Measurements from ENCODE around the gene C6orf47. TPM values are rescaled to one million over a fixed set of nuclear protein-coding genes. Genes with fewer than 3 reads are reported as not detected.

C6orf47 gene
- total and polyA plus RNA-seq, 10 of the 15 experiments (the other 5 are each of a cell fraction or from before 2014, with no cell fraction given), result 0.16 to 20.4 (median 17.3) TPM; not detected in 1

DNA sequence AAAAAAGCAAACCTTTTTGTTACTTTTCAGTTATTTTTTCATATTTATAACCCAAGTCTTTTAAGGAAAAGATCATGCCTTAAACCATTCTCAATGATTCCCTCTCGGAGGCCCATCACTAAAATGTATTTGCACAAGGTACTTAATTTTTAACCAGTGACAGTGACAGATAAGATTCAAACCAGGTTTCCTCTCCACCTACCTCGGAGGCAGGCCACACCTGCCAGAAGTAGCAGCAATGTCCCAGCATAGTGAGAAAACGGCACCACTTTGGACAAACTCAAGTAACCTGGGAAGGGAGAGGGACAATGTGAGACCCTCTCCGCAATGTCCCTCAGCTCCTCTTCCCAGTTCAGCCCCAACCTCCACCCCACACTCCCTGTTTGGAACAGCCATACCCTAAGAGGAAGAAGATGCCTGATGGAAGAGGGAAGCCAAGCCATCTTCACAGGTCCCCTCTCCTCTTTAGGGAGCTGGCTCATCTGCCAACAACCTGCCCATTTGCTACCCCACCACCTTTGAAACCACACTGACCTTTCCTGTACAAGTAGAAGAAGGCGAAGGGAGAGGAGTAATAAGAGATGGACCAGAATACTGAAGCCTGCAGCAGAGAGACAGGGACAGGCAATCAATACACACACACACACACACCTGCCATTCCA, 40.3 kb upstream of the C6orf47 start:
- WGBS (ENCODE audit: insufficient coverage, insufficient replicate concordance, low lambda C conversion rate, missing lambda C conversion rate), result 88% methylated on average over 5 of the region's 5 CpGs
- SMC1A ChIA-PET (ENCODE audit: uncharacterized antibody, unreplicated experiment), result interaction anchor here (1.1 kb wide), 1 partner anchor 10 kb away, joined by 3 read pairs; no protein-coding TSS in a partner anchor
- Histone ChIP-seq H4K20me1 (ENCODE audit: control insufficient read depth, insufficient read depth) (no peaks in the 10 kb centered on the region), H3K27ac (ENCODE audit: control insufficient read depth, insufficient read depth) (no peak overlapping the region), H3K9me3 (replicated peaks; ENCODE audit: control insufficient read depth, insufficient read depth, low read length) (no peaks in the 10 kb centered on the region), H3K9ac (ENCODE audit: control insufficient read depth, insufficient read depth, low read length) (no peak overlapping the region), H3K4me3 (peak overlapping the region; percentile 96; the same call in 1 of the 2 replicates), H3K4me1 (ENCODE audit: control insufficient read depth, insufficient read depth, low read length) (peaks cover 9% of the 10 kb centered on the region; the same call in 1 of the 2 replicates), H3K27me3 (replicated peaks in 1 of 2; ENCODE audit: control insufficient read depth in 2 of 2, insufficient read depth in 2 of 2, low read length in 1 of 2) (no peaks in the 10 kb centered on the region), H3K4me2 (ENCODE audit: control insufficient read depth, insufficient read depth) (peak overlapping the region; percentile 81; the same call in 1 of the 2 replicates), H2AFZ (ENCODE audit: control insufficient read depth, low read depth, low read length) (no peak overlapping the region), H3K79me2 (ENCODE audit: control insufficient read depth, insufficient read depth, low read length) (peaks cover 17% of the 10 kb centered on the region), H3K36me3 (ENCODE audit: control insufficient read depth in 2 of 2, insufficient read depth in 2 of 2, low read length in 1 of 2) (peaks cover 0 to 8% of the 10 kb centered on the region in 2 experiments; a peak in 2 of 4 replicates)
- CTCF ChIA-PET, result interaction anchor here (0.7 to 1.3 kb wide), 2 partner anchors 33 to 69 kb away, joined by 4 read pairs; no protein-coding TSS in a partner anchor
- no peak for DNase-seq (ENCODE audit: low read depth, low spot score)
- POLR2A ChIA-PET, result interaction anchor here (0.5 to 3.2 kb wide), 3 partner anchors 37 to 108 kb away, joined by 3 to 23 read pairs (median 5); partner anchors contain the start of gene CLIC1
- RAD21 ChIA-PET (ENCODE audit: unreplicated experiment), result no interaction called here
- BruUV-seq (replicated peaks), result no TSS peak
- in situ Hi-C loops (cut with MboI) (no loop called here), intact Hi-C loops (cut with micrococcal nuclease; ENCODE audit: unreplicated experiment) (no loop called here)
- no peak for FAIRE-seq
- ATAC-seq, result no peak
- TF ChIP-seq HCFC1 (IDR thresholded peaks at IDR 0.05; ENCODE audit: low read length) (no peak), ZNF217 (IDR thresholded peaks at IDR 0.05) (no peak), NFYA (IDR thresholded peaks at IDR 0.05; ENCODE audit: borderline replicate concordance, low read depth, low read length) (no peak), POU2F2 (IDR thresholded peaks at IDR 0.05; ENCODE audit: borderline replicate concordance, low read depth, low read length) (no peak), SMC3 (IDR thresholded peaks at IDR 0.05; ENCODE audit: borderline replicate concordance, low read length) (no peak)
- TF ChIP-seq, protein P1, sequence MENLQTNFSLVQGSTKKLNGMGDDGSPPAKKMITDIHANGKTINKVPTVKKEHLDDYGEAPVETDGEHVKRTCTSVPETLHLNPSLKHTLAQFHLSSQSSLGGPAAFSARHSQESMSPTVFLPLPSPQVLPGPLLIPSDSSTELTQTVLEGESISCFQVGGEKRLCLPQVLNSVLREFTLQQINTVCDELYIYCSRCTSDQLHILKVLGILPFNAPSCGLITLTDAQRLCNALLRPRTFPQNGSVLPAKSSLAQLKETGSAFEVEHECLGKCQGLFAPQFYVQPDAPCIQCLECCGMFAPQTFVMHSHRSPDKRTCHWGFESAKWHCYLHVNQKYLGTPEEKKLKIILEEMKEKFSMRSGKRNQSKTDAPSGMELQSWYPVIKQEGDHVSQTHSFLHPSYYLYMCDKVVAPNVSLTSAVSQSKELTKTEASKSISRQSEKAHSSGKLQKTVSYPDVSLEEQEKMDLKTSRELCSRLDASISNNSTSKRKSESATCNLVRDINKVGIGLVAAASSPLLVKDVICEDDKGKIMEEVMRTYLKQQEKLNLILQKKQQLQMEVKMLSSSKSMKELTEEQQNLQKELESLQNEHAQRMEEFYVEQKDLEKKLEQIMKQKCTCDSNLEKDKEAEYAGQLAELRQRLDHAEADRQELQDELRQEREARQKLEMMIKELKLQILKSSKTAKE (IDR thresholded peaks at IDR 0.05; ENCODE audit: low read depth, poor library complexity, severe bottlenecking), result no peak
